Activated CD4-positive, CD25-positive, alpha-beta regulatory T cell treated with anti-CD3 and anti-CD28 coated beads, Interleukin-2, amount 50 U/mL, for 24 hours (primary cell): ENCODE data around the gene NCAPD3.
"Not testable (repeated sequence)": the region's sequence is repeated elsewhere in the genome, so short reads cannot be mapped to it uniquely, and the experiment has no call there.

Experiments used
- ATAC-seq, 2 donors: fragments of 150-1000 bp; cut with Tn5 transposase; one replicate each; pipeline ENCODE4 v1.10.0; 2021; ENCODE audit warnings: mild to moderate bottlenecking in 1 of 2, moderate library complexity in 1 of 2

The NCAPD3 gene

GRCh38 chr11:134224710-134225664 lies 1.2 kb upstream of the NCAPD3 start:
- ATAC-seq, result peak; percentile 21 to 24

GRCh38 chr11:134223121-134223520 lies 646 bp downstream of the NCAPD3 start:
- ATAC-seq, result no peak

- ATAC-seq, result no peak
These were observed 7.0 kb downstream of the NCAPD3 start for GRCh38 chr11:134216816-134217215.

- no peak for ATAC-seq
These were observed 7.9 kb downstream of the NCAPD3 start for GRCh38 chr11:134215836-134216235.

- ATAC-seq, result no peak
These were observed 16.1 kb downstream of the NCAPD3 start for GRCh38 chr11:134207538-134208239.

- ATAC-seq, result no peak
These were observed 17.6 kb downstream of the NCAPD3 start for GRCh38 chr11:134206185-134206584.

- no peak for ATAC-seq
These were observed 18.0 kb downstream of the NCAPD3 start for GRCh38 chr11:134205729-134206128.

- no peak for ATAC-seq
These were observed 21.1 kb downstream of the NCAPD3 start for GRCh38 chr11:134202661-134203060.

GRCh38 chr11:134200688-134201087 lies 23.1 kb downstream of the NCAPD3 start:
- no peak for ATAC-seq

GRCh38 chr11:134199531-134199930 lies 24.2 kb downstream of the NCAPD3 start:
- ATAC-seq, result no peak

GRCh38 chr11:134196756-134197155 lies 27.0 kb downstream of the NCAPD3 start:
- no peak for ATAC-seq

- not testable (repeated sequence) for ATAC-seq
These were observed 35.7 kb downstream of the NCAPD3 start for GRCh38 chr11:134188092-134188491.

- no peak for ATAC-seq
These were observed 42.1 kb downstream of the NCAPD3 start for GRCh38 chr11:134181707-134182106.

- ATAC-seq, result no peak
These were observed 45.6 kb downstream of the NCAPD3 start for GRCh38 chr11:134178032-134178674.

GRCh38 chr11:134176284-134176683 lies 47.5 kb downstream of the NCAPD3 start:
- ATAC-seq, result no peak

- no peak for ATAC-seq
These were observed 50.5 kb downstream of the NCAPD3 start for GRCh38 chr11:134173296-134173695.

- no peak for ATAC-seq
These were observed 51.8 kb downstream of the NCAPD3 start for GRCh38 chr11:134171951-134172350.

- ATAC-seq, result no peak
These were observed 52.9 kb downstream of the NCAPD3 start for GRCh38 chr11:134170919-134171281.

- no peak for ATAC-seq
These were observed 53.4 kb downstream of the NCAPD3 start for GRCh38 chr11:134170177-134170918.

- no peak for ATAC-seq
These were observed 59.0 kb downstream of the NCAPD3 start for GRCh38 chr11:134164490-134165370.

- ATAC-seq, result no peak
These were observed 64.1 kb downstream of the NCAPD3 start for GRCh38 chr11:134159652-134160051.

- no peak for ATAC-seq
These were observed 65.7 kb downstream of the NCAPD3 start for GRCh38 chr11:134158023-134158422.
